ENCODE data around the gene CNTNAP5.

DNA sequence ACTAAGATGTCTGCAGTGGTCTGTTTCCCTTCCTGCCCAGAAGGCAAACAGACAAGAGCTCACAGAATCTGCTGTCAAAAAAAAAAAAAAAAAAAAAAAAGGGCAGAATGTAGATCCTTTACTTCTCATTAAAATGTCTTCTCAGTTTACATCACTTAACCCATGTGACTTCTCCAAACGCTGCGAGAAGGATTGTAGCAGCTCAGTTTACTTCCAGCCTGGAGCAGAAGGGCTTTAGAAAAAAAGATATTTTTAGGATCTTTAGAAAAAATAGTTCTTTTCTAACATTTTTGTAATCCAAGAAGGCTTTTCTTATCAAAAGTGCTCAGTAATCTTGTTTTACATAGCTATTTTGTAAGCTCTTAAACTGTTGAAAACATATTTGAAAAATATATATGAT lies 425.4 kb downstream of the CNTNAP5 start:
- TF ChIP-seq ZNF354B (CRISPR knock-in tag; IDR thresholded peaks at IDR 0.05): no peak
- TF ChIP-seq, protein P1, sequence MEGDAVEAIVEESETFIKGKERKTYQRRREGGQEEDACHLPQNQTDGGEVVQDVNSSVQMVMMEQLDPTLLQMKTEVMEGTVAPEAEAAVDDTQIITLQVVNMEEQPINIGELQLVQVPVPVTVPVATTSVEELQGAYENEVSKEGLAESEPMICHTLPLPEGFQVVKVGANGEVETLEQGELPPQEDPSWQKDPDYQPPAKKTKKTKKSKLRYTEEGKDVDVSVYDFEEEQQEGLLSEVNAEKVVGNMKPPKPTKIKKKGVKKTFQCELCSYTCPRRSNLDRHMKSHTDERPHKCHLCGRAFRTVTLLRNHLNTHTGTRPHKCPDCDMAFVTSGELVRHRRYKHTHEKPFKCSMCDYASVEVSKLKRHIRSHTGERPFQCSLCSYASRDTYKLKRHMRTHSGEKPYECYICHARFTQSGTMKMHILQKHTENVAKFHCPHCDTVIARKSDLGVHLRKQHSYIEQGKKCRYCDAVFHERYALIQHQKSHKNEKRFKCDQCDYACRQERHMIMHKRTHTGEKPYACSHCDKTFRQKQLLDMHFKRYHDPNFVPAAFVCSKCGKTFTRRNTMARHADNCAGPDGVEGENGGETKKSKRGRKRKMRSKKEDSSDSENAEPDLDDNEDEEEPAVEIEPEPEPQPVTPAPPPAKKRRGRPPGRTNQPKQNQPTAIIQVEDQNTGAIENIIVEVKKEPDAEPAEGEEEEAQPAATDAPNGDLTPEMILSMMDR (CRISPR knock-in tag; IDR thresholded peaks at IDR 0.05): no peak
- TF ChIP-seq, protein P2, sequence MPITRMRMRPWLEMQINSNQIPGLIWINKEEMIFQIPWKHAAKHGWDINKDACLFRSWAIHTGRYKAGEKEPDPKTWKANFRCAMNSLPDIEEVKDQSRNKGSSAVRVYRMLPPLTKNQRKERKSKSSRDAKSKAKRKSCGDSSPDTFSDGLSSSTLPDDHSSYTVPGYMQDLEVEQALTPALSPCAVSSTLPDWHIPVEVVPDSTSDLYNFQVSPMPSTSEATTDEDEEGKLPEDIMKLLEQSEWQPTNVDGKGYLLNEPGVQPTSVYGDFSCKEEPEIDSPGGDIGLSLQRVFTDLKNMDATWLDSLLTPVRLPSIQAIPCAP (CRISPR knock-in tag; IDR thresholded peaks at IDR 0.05; ENCODE audit: low read depth): no peak
- TF ChIP-seq, protein P3, sequence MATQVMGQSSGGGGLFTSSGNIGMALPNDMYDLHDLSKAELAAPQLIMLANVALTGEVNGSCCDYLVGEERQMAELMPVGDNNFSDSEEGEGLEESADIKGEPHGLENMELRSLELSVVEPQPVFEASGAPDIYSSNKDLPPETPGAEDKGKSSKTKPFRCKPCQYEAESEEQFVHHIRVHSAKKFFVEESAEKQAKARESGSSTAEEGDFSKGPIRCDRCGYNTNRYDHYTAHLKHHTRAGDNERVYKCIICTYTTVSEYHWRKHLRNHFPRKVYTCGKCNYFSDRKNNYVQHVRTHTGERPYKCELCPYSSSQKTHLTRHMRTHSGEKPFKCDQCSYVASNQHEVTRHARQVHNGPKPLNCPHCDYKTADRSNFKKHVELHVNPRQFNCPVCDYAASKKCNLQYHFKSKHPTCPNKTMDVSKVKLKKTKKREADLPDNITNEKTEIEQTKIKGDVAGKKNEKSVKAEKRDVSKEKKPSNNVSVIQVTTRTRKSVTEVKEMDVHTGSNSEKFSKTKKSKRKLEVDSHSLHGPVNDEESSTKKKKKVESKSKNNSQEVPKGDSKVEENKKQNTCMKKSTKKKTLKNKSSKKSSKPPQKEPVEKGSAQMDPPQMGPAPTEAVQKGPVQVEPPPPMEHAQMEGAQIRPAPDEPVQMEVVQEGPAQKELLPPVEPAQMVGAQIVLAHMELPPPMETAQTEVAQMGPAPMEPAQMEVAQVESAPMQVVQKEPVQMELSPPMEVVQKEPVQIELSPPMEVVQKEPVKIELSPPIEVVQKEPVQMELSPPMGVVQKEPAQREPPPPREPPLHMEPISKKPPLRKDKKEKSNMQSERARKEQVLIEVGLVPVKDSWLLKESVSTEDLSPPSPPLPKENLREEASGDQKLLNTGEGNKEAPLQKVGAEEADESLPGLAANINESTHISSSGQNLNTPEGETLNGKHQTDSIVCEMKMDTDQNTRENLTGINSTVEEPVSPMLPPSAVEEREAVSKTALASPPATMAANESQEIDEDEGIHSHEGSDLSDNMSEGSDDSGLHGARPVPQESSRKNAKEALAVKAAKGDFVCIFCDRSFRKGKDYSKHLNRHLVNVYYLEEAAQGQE (IDR thresholded peaks at IDR 0.05; ENCODE audit: borderline replicate concordance in 1 of 2, low read depth in 1 of 2, low read length in 2 of 2): no peak
- no peak for TF ChIP-seq ZNF460 (CRISPR knock-in tag; IDR thresholded peaks at IDR 0.05; ENCODE audit: borderline replicate concordance)
- no peak for TF ChIP-seq KAT8 (CRISPR knock-in tag; IDR thresholded peaks at IDR 0.05)
- TF ChIP-seq, protein P4, sequence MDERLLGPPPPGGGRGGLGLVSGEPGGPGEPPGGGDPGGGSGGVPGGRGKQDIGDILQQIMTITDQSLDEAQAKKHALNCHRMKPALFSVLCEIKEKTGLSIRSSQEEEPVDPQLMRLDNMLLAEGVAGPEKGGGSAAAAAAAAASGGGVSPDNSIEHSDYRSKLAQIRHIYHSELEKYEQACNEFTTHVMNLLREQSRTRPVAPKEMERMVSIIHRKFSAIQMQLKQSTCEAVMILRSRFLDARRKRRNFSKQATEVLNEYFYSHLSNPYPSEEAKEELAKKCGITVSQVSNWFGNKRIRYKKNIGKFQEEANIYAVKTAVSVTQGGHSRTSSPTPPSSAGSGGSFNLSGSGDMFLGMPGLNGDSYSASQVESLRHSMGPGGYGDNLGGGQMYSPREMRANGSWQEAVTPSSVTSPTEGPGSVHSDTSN (CRISPR knock-in tag; IDR thresholded peaks at IDR 0.05): no peak
